Measurements from ENCODE around the gene COX7A2. TPM values are rescaled to one million over a fixed set of nuclear protein-coding genes. Genes with fewer than 3 reads are reported as not detected.

The COX7A2 gene
- total RNA-seq = 282 and 388 TPM in 2 replicates

DNA sequence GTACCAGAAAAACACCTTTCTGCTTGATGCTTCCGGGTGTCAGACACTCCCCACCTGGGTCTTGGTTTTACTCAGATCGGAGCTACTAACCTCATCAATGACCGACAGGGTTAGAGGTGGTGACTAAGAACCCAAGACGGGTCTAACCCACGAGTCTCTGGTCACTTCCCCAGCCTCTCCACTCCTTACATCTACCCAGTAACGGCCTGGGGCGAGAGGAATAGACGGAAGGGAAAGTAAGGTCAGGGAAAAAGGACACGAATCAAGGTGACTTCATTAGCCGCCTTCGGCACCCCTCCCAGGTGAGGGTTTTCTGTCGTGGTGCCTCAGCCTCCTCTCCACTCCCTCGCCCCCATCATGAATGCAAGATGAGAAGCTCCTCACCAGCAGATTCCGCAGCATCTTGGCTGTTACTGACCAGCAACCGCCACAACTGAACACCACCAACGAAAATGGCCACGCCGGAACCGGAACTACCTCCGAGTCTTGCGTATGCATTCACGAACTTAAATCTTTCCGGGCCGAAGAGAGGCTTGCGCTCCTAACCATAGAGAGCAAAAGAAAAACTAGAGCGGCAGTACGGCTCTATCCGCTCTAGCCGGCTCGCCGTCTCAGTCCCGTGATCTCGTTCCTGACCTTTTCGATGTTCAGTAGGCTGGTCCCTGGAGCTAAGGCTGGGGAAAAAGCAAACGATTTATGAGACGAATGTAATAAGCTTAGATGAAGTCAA, at the start of gene COX7A2:
TSS of gene COX7A2 (minus strand) at position 469 of the 730 bp plus-strand sequence. CDS start at position 402, 67 bp downstream.

GRCh38 chr6:75284632-75285282, 41.2 kb upstream of the COX7A2 start, which contains the start of gene TMEM30A:
TMEM30A (minus strand) TSS chr6:75284792; CDS start chr6:75284638, 154 bp downstream.

DNA sequence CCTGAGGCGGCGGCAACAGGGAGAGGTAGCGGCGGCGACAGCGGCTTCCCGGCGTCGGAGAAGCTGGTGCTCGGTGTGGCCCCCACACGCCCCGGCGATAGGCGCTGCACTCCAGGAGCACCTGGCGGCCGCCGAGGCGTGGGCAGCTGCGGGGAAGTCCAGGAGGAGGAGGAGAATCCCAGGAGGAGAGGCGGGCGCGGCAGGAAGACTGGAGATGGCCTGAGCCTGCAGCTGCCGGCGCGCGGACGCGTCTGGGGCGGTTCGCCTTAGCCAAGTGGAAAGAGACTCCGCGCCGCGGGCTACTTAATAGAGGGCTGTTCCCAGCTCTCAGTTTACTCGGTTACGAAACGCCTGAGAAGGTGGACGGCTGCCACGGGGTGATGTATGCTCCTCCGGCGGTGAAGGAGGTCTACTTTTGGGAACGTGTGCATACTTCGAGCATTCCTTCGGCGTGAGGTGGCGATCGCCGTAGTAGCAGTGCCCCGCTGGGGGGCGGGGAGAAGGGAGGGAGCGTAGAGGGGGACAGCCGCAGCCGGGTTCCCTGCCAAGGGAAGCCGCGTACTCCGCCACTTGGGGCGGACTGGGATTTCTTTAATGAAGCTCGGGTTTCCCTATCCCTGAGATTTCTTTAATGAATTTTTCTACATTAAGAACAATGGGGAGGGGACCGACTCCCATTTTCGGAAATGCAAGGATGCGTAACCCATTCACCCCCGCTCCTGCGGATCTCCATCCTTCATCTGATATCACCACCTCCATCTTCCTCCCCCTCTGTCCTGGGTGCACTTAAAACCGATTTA, 37.6 kb downstream of the COX7A2 start, which contains the start of gene COL12A1:
TSS of gene COL12A1 (minus strand) at position 278 of the 800 bp plus-strand sequence. CDS start 3,261 bp downstream, outside the sequence.

Other genes with a start within 250 kb of the COX7A2 start
- gene COL12A1, start 37.7 kb downstream of the COX7A2 start, total RNA-seq = 29.8 and 38.1 TPM in 2 replicates
- gene TMEM30A, start 41.0 kb upstream of the COX7A2 start, total RNA-seq = 48.1 and 65.9 TPM in 2 replicates
- 0.07 TPM in 1 of 2 replicates, not detected in the other for gene FILIP1, start 250.0 kb upstream of the COX7A2 start, total RNA-seq